ENCODE data around the gene LIN7A.

LIN7A gene

DNA sequence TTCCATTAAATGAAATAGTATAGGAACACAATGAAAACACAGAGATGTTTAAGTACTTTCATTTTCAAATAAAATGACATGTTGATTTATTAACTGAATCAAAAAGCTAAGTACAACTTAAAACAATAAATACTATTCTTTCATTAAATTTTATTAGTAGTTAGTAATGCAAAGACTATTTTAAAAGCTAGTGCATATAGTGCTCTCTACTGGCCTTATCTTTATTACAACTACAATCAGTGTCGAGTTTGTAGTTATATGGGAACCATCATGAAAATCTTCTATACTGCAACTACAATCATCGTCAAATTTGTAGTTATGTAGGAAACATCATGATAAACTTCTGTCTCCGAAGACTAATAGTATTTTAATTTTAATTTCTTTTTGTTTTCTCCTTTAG, 8.9 kb upstream of the LIN7A start:
- Histone ChIP-seq H3K4me1 (ENCODE audit: control insufficient read depth, insufficient read depth, low read length) (no peaks in the 10 kb centered on the region), H3K9me3 (ENCODE audit: control insufficient read depth in 2 of 2, low read length in 2 of 2) (no peaks in the 10 kb centered on the region), H3K27me3 (ENCODE audit: control insufficient read depth in 1 of 2, insufficient read depth in 2 of 2, low read length in 2 of 2) (no peaks in the 10 kb centered on the region), H3K36me3 (ENCODE audit: control insufficient read depth in 2 of 2, insufficient read depth in 2 of 2, low read length in 2 of 2) (no peaks in the 10 kb centered on the region), H3K4me3 (ENCODE audit: low read length in 2 of 2) (no peak overlapping the region), H3K27ac (ENCODE audit: low read length) (no peak overlapping the region), H3K9ac (ENCODE audit: low read length in 2 of 2) (no peak overlapping the region)

DNA sequence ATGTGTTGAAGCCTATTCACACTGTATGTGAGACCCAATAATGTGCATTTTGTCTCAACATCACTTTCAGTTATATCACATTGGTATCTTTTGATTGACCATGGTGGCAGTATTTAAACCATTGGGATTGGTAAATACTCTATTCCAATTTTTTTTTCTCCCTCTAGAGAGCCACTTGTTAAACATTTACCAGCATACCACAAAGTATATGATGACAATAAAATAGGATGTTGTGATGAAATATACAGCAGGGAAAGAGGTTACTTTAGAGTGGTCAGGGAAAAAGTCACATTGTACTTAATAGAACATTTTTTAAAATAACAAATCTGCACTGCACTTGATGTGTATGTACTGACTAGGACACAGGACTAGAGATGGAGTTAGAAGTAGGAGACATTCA, 5.6 kb upstream of the LIN7A start:
- Histone ChIP-seq H3K4me1 (ENCODE audit: control insufficient read depth, insufficient read depth, low read length) (no peaks in the 10 kb centered on the region), H3K36me3 (ENCODE audit: control insufficient read depth in 2 of 2, insufficient read depth in 2 of 2, low read length in 2 of 2) (no peaks in the 10 kb centered on the region), H3K9me3 (ENCODE audit: control insufficient read depth in 2 of 2, low read length in 2 of 2) (no peaks in the 10 kb centered on the region), H3K4me3 (ENCODE audit: low read length in 2 of 2) (no peak overlapping the region), H3K27ac (ENCODE audit: low read length) (no peak overlapping the region), H3K27me3 (ENCODE audit: control insufficient read depth in 1 of 2, insufficient read depth in 2 of 2, low read length in 2 of 2) (no peaks in the 10 kb centered on the region), H3K9ac (ENCODE audit: low read length in 2 of 2) (no peak overlapping the region)

DNA sequence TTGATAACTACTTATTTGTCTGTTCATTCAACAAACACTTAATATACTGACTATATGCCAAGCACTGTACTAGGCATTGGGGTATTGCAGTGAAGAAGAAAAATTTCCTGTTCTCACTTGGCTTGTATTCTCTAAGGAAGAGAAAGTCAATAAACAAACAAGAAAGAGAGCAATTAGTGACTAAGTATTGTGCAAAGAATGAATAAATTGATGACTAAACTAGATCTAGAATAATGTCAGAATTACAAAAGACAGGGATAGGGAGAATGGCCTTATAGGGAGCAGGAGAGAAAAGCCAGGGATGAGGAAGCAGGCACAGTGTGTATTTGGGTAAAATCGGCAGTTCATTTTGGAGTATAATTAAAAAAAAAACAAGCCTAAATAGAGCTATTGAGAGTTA, 4.2 kb upstream of the LIN7A start:
- Histone ChIP-seq H3K9me3 (ENCODE audit: control insufficient read depth in 2 of 2, low read length in 2 of 2) (no peaks in the 10 kb centered on the region), H3K27ac (ENCODE audit: low read length) (no peak overlapping the region), H3K9ac (ENCODE audit: low read length in 2 of 2) (no peak overlapping the region)

DNA sequence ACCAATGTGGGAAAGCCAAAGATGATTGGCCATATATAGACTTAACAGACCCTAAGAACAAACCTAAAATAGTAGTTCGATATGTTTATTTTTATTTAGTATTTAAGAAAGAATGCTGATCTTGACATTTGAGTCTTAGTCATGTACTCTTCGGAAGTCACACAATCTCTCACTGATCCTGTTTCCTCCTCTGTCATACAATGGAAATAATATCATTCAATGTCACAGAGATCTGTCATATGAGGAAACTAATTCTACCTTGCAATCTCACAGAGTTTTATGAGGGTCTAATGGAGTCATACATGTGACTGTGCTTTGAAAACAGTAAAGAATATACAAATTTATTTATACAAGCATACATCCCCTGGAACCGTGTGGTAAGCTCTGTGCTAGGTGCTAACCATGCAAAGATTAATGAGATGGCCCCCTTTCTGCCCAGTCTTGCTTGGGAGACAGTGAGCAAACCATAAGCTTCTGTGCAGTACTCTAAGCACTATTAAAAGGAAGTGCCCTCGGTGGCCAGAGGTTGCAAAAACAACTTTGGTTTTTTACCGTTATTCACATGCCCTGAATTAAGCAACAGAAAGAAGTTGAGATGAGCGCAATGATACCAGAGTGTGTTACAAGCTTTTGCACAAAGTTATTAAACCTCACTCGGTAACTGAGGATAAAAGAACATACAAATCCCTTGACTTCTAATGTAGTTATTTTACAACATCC, 1.7 kb upstream of the LIN7A start:
- Histone ChIP-seq H3K4me3 (ENCODE audit: low read length in 2 of 2) (no peak overlapping the region), H3K27ac (ENCODE audit: low read length) (no peak overlapping the region), H3K4me1 (ENCODE audit: control insufficient read depth, insufficient read depth, low read length) (peaks cover 2% of the 10 kb centered on the region), H3K9ac (ENCODE audit: low read length in 2 of 2) (no peak overlapping the region), H3K27me3 (ENCODE audit: control insufficient read depth in 1 of 2, insufficient read depth in 2 of 2, low read length in 2 of 2) (peaks cover 9 to 17% of the 10 kb centered on the region in 2 donors), H3K9me3 (ENCODE audit: control insufficient read depth in 2 of 2, low read length in 2 of 2) (no peaks in the 10 kb centered on the region), H3K36me3 (ENCODE audit: control insufficient read depth in 2 of 2, insufficient read depth in 2 of 2, low read length in 2 of 2) (no peaks in the 10 kb centered on the region)

More for the DNA sequence above, 4.2 kb upstream of the LIN7A start:
- H3K4me3 ChIP-seq (ENCODE audit: low read length in 2 of 2) = no peak overlapping the region
- peaks cover 3 to 6% of the 10 kb centered on the region in 2 donors for H3K27me3 ChIP-seq (ENCODE audit: control insufficient read depth in 1 of 2, insufficient read depth in 2 of 2, low read length in 2 of 2)
- H3K36me3 ChIP-seq (ENCODE audit: control insufficient read depth in 2 of 2, insufficient read depth in 2 of 2, low read length in 2 of 2) = no peaks in the 10 kb centered on the region
- H3K4me1 ChIP-seq (ENCODE audit: control insufficient read depth, insufficient read depth, low read length) = peaks cover 2% of the 10 kb centered on the region

DNA sequence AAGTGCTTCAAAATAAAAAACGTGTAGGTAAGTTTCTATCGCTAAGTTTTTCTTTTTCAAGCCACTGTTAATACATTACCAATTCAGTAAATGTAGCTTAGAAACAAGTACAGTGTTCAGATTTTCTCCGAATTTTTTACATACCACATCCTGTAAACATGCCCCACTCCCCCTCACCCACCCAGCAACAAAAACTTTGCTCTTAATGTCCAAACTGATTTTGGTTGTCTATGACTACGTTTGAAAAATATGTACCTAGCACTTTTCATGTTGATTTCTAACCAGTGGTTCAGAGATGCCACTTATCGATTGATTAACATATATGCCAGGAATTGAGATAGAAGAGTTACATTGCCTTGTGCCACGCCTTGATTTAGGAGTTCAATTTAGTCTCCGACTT, 663 bp upstream of the LIN7A start:
- Histone ChIP-seq H3K9ac (ENCODE audit: low read length in 2 of 2) (no peak overlapping the region), H3K9me3 (ENCODE audit: control insufficient read depth in 2 of 2, low read length in 2 of 2) (no peaks in the 10 kb centered on the region), H3K27ac (ENCODE audit: low read length) (no peak overlapping the region), H3K36me3 (ENCODE audit: control insufficient read depth in 2 of 2, insufficient read depth in 2 of 2, low read length in 2 of 2) (no peaks in the 10 kb centered on the region), H3K4me3 (ENCODE audit: low read length in 2 of 2) (no peak overlapping the region), H3K4me1 (ENCODE audit: control insufficient read depth, insufficient read depth, low read length) (peaks cover 2% of the 10 kb centered on the region), H3K27me3 (ENCODE audit: control insufficient read depth in 1 of 2, insufficient read depth in 2 of 2, low read length in 2 of 2) (peaks cover 9 to 19% of the 10 kb centered on the region in 2 donors)

DNA sequence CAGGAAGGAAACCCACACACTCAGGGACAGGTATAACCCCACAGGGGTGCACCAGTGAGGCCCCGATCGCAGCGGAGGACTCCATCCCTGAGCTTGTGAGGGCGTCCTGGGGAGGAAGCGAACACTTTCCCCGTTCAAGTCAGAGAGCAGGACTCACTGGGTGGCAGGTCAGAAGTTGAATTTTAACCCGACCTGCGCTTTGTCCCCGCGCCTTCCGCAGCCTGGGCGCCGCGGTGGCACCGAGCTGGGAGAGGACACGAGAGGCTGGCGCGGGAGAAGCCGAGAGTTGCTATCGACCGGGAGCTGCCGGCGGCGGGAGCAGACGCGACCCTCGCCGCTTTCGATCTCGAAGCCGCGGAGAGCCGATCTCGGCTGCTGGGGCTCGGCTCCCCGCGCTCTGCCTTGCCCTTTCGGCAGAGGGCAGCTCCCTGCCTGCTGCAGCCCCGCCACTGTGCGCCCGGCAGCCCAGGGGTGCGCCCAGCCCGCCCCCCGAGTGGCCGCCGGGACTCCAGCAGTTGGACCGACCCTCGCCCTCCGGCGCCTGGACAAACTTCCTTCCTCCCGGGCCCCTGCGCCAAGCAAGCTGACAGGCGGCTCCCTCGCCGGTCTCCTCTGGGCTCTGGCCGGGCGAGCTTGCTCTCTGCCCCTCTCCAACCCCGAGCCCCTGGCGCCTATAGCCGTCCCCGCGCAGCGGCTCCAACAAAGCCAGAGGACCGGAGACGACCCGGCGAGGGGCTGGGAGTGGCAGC, 918 bp downstream of the LIN7A start:
- Histone ChIP-seq H3K4me3 (ENCODE audit: low read length in 2 of 2) (peak overlapping the region; percentile 77 to 81), H3K27me3 (ENCODE audit: control insufficient read depth in 1 of 2, insufficient read depth in 2 of 2, low read length in 2 of 2) (peaks cover 9 to 19% of the 10 kb centered on the region in 2 donors), H3K27ac (ENCODE audit: low read length) (no peak overlapping the region), H3K9me3 (ENCODE audit: control insufficient read depth in 2 of 2, low read length in 2 of 2) (no peaks in the 10 kb centered on the region), H3K4me1 (ENCODE audit: control insufficient read depth, insufficient read depth, low read length) (peaks cover 2% of the 10 kb centered on the region), H3K9ac (ENCODE audit: low read length in 2 of 2) (peak overlapping the region in 1 of 2 donors; percentile 29), H3K36me3 (ENCODE audit: control insufficient read depth in 2 of 2, insufficient read depth in 2 of 2, low read length in 2 of 2) (no peaks in the 10 kb centered on the region)

DNA sequence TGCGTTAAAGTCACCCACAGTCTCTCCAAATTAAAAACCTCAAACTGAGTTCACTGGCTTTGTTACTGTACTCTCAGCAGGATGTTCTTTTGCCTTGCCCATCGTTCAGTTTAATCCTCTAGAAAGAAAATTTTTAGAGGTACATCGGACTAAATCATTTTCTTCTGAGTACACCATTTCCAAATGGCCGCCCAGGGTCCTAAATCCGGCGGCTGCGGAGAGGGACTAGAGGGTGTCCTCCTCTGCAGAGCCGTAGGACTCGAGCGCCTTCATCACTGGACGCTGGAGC, 1.4 kb downstream of the LIN7A start:
- Histone ChIP-seq H3K27ac (ENCODE audit: low read length) (no peak overlapping the region), H3K9ac (ENCODE audit: low read length in 2 of 2) (no peak overlapping the region)

DNA sequence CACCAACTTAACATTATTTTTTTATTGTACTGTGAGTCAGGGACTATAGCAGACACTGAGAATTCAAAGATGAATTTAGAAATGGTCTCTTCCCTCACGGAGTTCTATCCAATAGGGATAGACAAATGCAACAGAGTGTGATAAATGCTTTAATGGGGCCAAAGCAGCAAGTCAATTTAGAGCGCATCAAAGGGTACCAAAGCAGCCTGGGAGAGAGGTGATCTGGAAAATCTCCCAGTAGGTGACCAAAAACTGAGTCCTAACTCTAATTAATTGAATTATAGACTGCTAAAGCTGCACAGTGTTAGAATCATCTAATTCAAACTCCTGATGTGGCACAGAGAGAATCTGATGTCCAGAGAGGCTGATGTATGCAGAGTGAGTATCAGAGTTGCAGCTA, 2.6 kb downstream of the LIN7A start:
- Histone ChIP-seq H3K27me3 (ENCODE audit: control insufficient read depth in 1 of 2, insufficient read depth in 2 of 2, low read length in 2 of 2) (peaks cover 9 to 19% of the 10 kb centered on the region in 2 donors), H3K4me1 (ENCODE audit: control insufficient read depth, insufficient read depth, low read length) (peaks cover 2% of the 10 kb centered on the region), H3K4me3 (ENCODE audit: low read length in 2 of 2) (no peak overlapping the region), H3K27ac (ENCODE audit: low read length) (no peak overlapping the region), H3K9ac (ENCODE audit: low read length in 2 of 2) (no peak overlapping the region), H3K9me3 (ENCODE audit: control insufficient read depth in 2 of 2, low read length in 2 of 2) (no peaks in the 10 kb centered on the region), H3K36me3 (ENCODE audit: control insufficient read depth in 2 of 2, insufficient read depth in 2 of 2, low read length in 2 of 2) (no peaks in the 10 kb centered on the region)

More for the DNA sequence above, 1.4 kb downstream of the LIN7A start:
- Histone ChIP-seq H3K27me3 (ENCODE audit: control insufficient read depth in 1 of 2, insufficient read depth in 2 of 2, low read length in 2 of 2) (peaks cover 9 to 19% of the 10 kb centered on the region in 2 donors), H3K9me3 (ENCODE audit: control insufficient read depth in 2 of 2, low read length in 2 of 2) (no peaks in the 10 kb centered on the region), H3K36me3 (ENCODE audit: control insufficient read depth in 2 of 2, insufficient read depth in 2 of 2, low read length in 2 of 2) (no peaks in the 10 kb centered on the region), H3K4me1 (ENCODE audit: control insufficient read depth, insufficient read depth, low read length) (peaks cover 2% of the 10 kb centered on the region), H3K4me3 (ENCODE audit: low read length in 2 of 2) (peak overlapping the region; percentile 77 to 81)

DNA sequence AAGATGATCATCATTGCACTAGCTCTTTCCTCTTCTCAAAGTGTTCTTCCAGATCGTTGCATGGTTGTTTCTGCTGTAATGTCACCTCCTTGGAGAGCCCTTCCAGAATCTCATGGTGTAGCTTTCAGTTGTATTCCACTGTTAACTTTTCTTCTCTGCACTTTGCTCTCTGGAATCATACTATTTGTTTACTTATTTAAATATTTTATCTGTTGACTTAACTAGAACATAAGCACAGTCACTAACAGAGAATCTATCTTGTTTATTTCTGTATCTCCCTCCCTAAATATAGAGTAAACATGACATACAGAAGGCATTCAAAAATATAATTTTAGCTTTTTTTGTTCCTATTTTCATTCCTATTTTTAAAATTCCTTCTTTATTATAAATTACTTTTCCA, 11.8 kb downstream of the LIN7A start:
- H3K4me1 ChIP-seq (ENCODE audit: control insufficient read depth, insufficient read depth, low read length) = no peaks in the 10 kb centered on the region
- H3K9me3 ChIP-seq (ENCODE audit: control insufficient read depth in 2 of 2, low read length in 2 of 2) = no peaks in the 10 kb centered on the region
- H3K27me3 ChIP-seq (ENCODE audit: control insufficient read depth in 1 of 2, insufficient read depth in 2 of 2, low read length in 2 of 2) = no peaks in the 10 kb centered on the region
- no peaks in the 10 kb centered on the region for H3K36me3 ChIP-seq (ENCODE audit: control insufficient read depth in 2 of 2, insufficient read depth in 2 of 2, low read length in 2 of 2)
- H3K9ac ChIP-seq (ENCODE audit: low read length in 2 of 2) = no peak overlapping the region
- no peak overlapping the region for H3K27ac ChIP-seq (ENCODE audit: low read length)
- no peak overlapping the region for H3K4me3 ChIP-seq (ENCODE audit: low read length in 2 of 2)

DNA sequence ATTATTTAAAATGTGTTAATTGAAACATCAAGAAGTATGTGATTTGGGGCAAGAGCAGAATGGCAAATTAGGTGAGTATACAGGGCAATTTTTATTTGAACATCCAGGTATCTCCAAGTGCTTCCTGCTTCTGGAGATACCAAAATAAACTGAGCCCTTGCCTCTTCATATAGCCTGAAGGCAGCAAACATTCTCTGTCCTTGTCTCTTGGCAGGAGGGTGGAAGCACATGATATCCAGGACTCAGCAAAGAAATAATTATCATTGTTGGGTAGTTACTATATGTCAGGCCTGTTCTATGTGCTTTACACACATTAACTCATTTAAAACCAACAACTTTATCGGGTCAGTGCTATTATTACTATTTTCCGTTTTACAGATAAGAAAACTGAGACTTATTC, 12.5 kb downstream of the LIN7A start:
- H3K4me3 ChIP-seq (ENCODE audit: low read length in 2 of 2) = no peak overlapping the region
- H3K4me1 ChIP-seq (ENCODE audit: control insufficient read depth, insufficient read depth, low read length) = no peaks in the 10 kb centered on the region
- H3K9me3 ChIP-seq (ENCODE audit: control insufficient read depth in 2 of 2, low read length in 2 of 2) = no peaks in the 10 kb centered on the region
- no peaks in the 10 kb centered on the region for H3K36me3 ChIP-seq (ENCODE audit: control insufficient read depth in 2 of 2, insufficient read depth in 2 of 2, low read length in 2 of 2)
- H3K9ac ChIP-seq (ENCODE audit: low read length in 2 of 2) = no peak overlapping the region
- H3K27me3 ChIP-seq (ENCODE audit: control insufficient read depth in 1 of 2, insufficient read depth in 2 of 2, low read length in 2 of 2) = no peaks in the 10 kb centered on the region
- no peak overlapping the region for H3K27ac ChIP-seq (ENCODE audit: low read length)

DNA sequence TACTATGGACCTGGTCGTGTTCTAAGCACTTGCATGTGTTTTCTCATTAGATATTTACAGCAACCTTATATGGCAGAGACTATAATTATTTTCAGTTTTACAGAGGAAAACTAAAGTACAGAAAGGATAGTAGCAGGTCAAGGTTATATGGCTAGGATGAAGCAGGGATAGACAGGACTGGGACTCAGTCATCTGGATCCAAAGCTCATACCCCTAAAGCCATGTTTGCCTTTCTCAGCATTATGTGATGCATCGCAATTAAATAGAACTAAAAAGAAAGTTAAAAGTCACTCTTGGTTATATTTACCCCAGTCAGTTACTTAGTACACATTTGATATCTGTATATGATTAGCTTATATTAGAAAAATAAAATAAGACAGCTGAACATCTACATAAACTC, 13.3 kb downstream of the LIN7A start:
- H3K9me3 ChIP-seq (ENCODE audit: control insufficient read depth in 2 of 2, low read length in 2 of 2) = no peaks in the 10 kb centered on the region
- no peak overlapping the region for H3K27ac ChIP-seq (ENCODE audit: low read length)
- H3K4me1 ChIP-seq (ENCODE audit: control insufficient read depth, insufficient read depth, low read length) = no peaks in the 10 kb centered on the region
- H3K4me3 ChIP-seq (ENCODE audit: low read length in 2 of 2) = no peak overlapping the region
- no peaks in the 10 kb centered on the region for H3K36me3 ChIP-seq (ENCODE audit: control insufficient read depth in 2 of 2, insufficient read depth in 2 of 2, low read length in 2 of 2)
- no peak overlapping the region for H3K9ac ChIP-seq (ENCODE audit: low read length in 2 of 2)
- no peaks in the 10 kb centered on the region for H3K27me3 ChIP-seq (ENCODE audit: control insufficient read depth in 1 of 2, insufficient read depth in 2 of 2, low read length in 2 of 2)

Measured in stomach smooth muscle (tissue), 2 donors.